HG03045 (cell line): ENCODE results near the gene NTSR2.

Experiments used
- ATAC-seq: cut with Tn5 transposase; IDR thresholded peaks from one replicate; pipeline ENCODE4 v1.9.1; 2021; ENCODE audit warnings: mild to moderate bottlenecking, moderate library complexity; ENCODE audit not compliant: unreplicated experiment

Gene NTSR2

GRCh38 chr2:11631462-11631861, 38.5 kb downstream of the NTSR2 start:
- no peak for ATAC-seq

DNA sequence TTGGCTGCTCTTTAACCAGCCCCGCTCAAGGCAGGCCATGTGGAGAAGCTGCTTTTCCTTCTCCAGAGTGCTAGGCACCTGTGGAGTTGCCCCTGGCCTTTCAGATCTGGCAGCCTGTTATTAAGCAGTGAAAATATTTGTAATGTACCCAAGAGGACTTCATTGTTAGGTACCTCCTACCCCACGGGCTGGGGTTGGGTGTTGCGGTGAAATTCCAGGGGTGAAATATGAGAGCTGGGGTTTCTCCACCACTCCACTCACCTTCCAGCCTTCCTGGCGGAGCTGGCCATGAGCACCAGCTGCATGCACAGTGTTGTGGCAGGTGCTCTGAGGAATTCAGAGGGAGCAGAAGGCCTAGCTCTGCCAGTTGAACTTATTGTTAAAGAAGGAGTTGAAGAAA, 39.1 kb downstream of the NTSR2 start:
- no peak for ATAC-seq

DNA sequence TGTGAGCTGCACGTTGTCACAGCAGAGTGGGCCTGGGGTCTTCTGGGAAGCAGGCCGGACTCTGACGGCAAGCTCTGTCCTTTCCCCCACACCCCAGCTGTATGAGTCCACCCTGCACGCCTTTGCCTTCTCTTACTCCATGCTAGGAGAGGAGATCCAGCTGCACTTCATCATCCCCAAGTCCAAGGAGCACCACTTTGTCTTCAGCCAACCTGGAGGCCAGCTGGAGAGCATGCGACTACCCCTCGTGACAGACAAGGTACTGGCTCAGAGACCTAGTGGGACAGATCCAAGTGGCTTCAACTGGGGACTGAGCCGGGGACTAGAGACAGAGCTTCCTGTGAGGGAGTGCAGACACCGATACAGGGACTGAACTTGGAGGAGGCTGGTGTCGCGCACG, 40.1 kb downstream of the NTSR2 start:
- ATAC-seq: no peak

GRCh38 chr2:11629215-11629614, 40.8 kb downstream of the NTSR2 start:
- ATAC-seq: no peak

DNA sequence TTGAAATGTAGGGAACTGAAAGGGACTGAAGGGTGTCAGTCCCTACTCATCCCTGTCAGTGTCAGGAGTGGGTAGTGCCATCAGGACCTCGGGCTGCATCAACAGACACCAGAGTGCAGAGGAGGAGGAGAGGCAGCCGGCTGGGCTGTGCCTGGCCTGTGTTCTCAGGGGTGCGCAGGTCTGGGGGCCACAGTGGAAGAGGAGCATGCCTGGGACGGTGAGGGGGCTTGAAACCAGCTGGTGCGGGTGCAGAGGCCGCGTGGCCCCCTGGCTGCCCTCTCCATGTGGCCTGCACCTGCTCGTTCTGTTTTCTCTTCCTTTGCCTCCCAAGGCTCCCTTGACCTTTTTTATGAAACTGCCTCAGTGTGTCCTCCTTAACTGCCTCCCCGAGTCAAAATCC, 41.3 kb downstream of the NTSR2 start:
- no peak for ATAC-seq

- ATAC-seq: no peak
Observed at GRCh38 chr2:11625671-11626070, 44.3 kb downstream of the NTSR2 start.

GRCh38 chr2:11624893-11625292, 45.1 kb downstream of the NTSR2 start:
- no peak for ATAC-seq

DNA sequence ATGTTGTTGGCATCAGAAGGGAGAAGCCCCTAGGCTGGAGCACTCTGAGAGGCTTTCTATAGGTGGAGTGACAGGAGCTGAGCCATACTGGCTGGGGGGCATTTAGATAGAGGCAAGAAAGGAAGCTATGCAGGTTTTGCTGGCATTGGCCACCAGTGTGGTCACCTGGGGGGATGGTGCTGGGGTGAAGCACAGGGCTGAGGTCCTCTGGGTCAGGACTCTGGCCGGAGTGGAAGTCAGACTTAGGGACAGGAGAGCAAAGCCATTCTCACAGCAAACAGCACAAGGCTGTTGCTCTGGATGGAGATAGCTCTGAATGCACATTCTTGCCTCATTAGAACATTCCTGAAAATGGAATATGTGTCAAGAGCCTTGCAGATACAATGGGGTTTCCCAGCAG, 47.4 kb downstream of the NTSR2 start:
- no peak for ATAC-seq

DNA sequence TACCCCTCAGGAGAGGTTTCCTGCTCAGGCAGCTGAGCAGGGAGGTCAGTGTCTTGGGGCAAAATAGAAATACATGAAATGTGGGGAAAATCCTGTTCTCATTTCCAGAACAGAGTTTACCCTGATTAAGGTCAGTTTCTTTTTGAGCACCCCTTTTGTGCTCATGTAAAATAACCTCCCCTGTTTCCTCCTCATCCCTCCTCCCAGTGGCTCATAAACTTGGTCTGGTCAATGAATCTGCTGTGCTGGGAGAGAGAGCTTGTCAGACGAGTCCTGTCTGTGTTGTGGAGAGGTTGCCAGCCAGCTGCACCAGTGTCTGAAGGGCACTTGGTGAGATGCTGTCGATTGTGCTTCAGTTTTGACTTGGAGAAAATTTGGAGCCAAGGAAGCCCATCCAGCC, 48.6 kb downstream of the NTSR2 start:
- ATAC-seq: no peak

- no peak for ATAC-seq
Observed at GRCh38 chr2:11618708-11619062, 51.3 kb downstream of the NTSR2 start.

GRCh38 chr2:11617984-11618707, 51.8 kb downstream of the NTSR2 start:
- no peak for ATAC-seq

DNA sequence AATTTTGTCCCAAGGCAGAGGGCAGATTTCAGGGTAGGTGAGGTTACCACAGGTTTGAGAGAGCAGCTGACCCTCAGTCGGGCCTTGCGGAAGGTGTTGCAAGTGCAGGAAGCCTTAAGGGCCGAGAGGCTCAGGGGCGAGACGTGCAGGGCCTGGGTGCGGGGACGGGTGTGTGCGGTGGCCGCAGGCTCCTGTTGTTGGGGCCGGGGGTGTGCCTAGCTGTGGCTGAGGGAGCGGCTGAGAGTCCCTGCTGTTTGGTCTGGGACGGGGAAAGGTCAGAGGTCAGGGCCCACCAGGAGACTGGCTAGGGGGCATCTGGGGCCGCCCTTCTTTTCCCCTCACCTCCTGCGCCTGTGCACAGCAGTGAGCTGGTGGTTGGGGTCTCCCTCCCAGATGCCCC, 52.5 kb downstream of the NTSR2 start:
- ATAC-seq: no peak

- no peak for ATAC-seq
Observed at GRCh38 chr2:11616851-11617415, 53.1 kb downstream of the NTSR2 start.

DNA sequence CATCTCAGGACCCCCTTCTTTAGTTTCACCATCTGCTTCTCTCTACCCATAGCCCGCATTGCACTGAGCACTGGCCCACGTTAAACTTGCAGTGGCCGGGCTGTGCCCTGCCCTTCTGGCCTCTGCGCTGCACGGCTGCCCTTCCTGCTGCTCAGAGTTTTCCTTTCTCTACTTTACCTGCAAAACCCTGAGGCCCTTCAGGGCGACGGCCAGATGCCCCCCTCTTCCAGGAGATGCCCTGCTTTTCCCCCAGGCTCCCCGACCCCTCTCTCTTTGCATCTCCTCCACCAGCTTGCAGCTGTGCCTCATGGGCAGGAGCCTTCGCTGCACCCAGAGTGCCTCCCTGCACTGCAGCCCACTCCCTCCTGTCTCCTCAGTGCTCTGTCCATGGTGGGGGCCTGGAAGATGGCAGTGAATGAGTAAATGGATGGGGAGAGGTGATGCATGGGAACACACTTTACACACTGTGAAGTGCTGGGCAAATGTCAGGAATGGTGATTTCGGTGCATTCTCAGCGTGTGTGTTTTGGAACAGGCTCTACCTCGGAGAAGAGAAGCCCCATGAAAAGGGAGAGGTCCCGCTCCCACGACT, 53.8 kb downstream of the NTSR2 start:
- no peak for ATAC-seq

DNA sequence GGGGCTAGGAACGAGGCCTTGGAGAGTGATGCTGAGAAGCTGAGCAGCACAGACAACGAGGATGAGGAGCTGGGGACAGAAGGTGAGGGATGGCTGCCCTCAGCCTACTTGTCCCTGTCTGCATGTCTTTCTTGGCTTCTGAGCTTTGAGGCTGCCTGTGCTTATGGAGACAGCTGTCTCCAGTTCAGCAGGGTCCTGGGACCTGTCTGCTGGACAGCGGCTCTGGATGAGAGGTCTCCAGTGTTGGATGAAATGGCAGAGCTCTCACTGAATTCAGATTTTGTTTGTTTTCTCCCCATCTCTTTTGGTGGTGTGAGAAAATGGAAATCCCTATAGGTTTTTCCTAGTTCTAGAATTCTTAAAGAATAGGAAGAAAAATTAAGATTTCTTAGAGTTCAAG, 54.8 kb downstream of the NTSR2 start:
- no peak for ATAC-seq

- ATAC-seq: no peak
Observed at GRCh38 chr2:11613297-11613696, 56.7 kb downstream of the NTSR2 start.

DNA sequence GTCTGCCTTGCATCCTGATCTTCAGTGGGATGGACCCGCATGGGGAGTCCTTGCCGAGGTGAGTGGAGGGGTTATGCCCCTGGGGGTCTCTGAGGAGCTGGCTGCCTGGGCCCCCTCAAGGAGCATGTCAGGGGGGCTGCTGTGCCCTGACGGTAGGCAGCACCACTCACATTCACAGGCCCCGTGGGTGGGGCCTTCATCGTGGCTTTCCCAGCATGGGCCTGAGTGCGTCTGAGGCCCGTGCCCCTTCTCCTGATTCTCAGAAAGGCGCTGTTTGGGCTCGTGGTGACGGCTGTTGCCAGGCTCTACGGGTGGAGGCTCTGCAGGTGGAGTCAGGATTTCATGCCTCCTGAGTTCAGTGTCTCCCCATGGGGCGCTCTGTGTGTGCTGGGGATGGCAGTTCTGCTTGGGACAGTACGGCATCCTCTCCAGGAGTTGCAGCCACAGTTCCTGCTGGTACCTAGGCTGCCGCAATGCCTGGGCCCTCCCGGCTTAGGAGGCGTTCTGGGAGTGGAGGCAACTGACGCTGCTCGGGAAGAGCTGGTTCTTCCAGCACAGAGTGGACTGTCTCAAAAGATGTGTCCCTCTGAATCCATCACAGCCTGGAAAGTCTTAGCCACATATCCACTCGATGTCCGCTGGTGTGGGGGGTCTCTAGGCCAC, 57.3 kb downstream of the NTSR2 start:
- no peak for ATAC-seq

DNA sequence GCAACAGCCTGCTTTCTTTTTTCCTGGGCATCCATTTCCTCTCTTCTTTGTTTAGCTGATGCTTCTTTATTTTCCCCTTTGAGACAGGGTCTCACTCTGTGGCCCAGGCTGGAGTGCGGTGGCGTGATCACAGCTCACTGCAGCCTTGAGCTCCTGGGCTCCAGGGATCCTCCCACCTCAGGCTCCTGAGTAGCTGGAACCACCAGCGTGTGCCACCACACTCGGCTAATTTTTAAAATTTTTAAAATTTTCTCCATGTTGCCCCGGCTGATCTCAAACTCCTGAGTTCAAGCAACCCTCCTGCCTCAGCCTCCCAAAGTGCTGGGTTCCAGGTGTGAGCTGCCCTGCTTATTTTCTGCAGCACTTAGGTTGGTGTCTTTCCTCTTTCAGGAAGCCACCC, 58.7 kb downstream of the NTSR2 start:
- no peak for ATAC-seq

GRCh38 chr2:11610624-11611242, 59.3 kb downstream of the NTSR2 start:
- no peak for ATAC-seq
